NCI-H2107 treated with DMSO at 0.1 percent for 48 hours (cell line): Measurements from ENCODE around the gene NBEAL1.
"Not testable (repeated sequence)": the region's sequence is repeated elsewhere in the genome, so short reads cannot be mapped to it uniquely, and the experiment has no call there.

Experiments
- DNase-seq: peaks from one replicate; lab custom pipeline; 2025; ENCODE audit not compliant: unreplicated experiment; lab: John Stamatoyannopoulos, UW

NBEAL1 gene

GRCh38 chr2:203201426-203201825 is 186.8 kb downstream of the NBEAL1 start:
- no peak for DNase-seq

GRCh38 chr2:203209538-203209937 is 194.9 kb downstream of the NBEAL1 start:
- DNase-seq: no peak

- DNase-seq: no peak
Observed at GRCh38 chr2:203225423-203226039, 210.9 kb downstream of the NBEAL1 start.

- DNase-seq: not testable (repeated sequence)
Observed at GRCh38 chr2:203229674-203230073, 215.0 kb downstream of the NBEAL1 start.

GRCh38 chr2:203237346-203238238 is 222.9 kb downstream of the NBEAL1 start:
- no peak for DNase-seq

GRCh38 chr2:203238292-203238703 is 223.6 kb downstream of the NBEAL1 start:
- no peak for DNase-seq

GRCh38 chr2:203238704-203239526 is 224.2 kb downstream of the NBEAL1 start, which contains the start of gene CYP20A1:
Gene CYP20A1 (plus strand): TSS chr2:203239018. CDS start chr2:203239063, 45 bp downstream.
- DNase-seq: peak; percentile 83

- DNase-seq: no peak
Observed at GRCh38 chr2:203240491-203240890, 225.8 kb downstream of the NBEAL1 start.

- no peak for DNase-seq
Observed at GRCh38 chr2:203242518-203242917, 227.8 kb downstream of the NBEAL1 start.

GRCh38 chr2:203246646-203247045 is 232.0 kb downstream of the NBEAL1 start:
- DNase-seq: no peak

- no peak for DNase-seq
Observed at GRCh38 chr2:203252818-203253217, 238.1 kb downstream of the NBEAL1 start.

GRCh38 chr2:203253422-203254095 is 238.9 kb downstream of the NBEAL1 start:
- DNase-seq: not testable (repeated sequence)

- no peak for DNase-seq
Observed at GRCh38 chr2:203261326-203262159, 246.9 kb downstream of the NBEAL1 start.
